GM21723 (cell line): Measurements from ENCODE around the gene ARHGAP15.
"Not testable (repeated sequence)": the region's sequence is repeated elsewhere in the genome, so short reads cannot be mapped to it uniquely, and the experiment has no call there.

Experiments
- ATAC-seq: cut with Tn5 transposase; IDR thresholded peaks from one replicate; pipeline ENCODE4 v1.9.1; 2021; ENCODE audit warnings: mild to moderate bottlenecking, moderate library complexity; ENCODE audit not compliant: unreplicated experiment

Gene ARHGAP15

DNA sequence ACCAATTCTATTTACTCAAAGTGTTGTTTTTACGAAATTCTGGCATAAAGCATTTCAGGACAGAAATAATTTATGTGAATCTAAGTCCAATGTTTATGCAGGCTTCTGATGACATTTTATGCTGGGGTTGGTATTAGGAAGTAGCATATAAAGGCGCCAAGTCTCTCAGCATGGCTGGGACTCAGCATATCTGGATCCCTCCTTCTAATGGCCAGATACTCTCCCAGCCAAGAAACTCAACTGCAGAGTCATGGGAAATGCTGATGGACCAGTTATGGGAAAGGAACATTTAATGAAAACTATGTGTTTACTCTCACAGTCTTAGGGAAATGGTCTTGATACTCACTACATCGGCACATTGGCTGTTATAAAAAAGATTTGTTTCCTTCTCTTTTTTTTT is 392.2 kb downstream of the ARHGAP15 start:
- ATAC-seq, result no peak

DNA sequence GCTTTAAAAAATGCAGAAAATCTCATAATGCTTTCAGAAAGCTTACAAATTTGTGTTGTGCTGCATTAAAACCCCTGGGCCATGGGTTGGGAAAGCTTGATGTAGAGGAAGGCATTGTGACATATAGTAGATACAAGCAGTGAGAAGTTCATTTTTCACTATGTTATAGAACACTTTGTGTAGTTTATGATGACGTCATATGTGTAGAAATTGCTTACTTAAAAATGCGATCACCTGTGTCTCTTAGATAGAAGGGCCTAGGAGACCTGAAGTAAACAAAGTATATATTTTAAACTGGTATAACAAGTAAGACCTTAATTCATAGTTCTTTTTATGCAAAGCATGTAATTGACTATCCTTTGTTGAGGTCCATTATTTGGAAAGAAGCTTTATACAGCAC is 393.5 kb downstream of the ARHGAP15 start:
- ATAC-seq, result no peak

DNA sequence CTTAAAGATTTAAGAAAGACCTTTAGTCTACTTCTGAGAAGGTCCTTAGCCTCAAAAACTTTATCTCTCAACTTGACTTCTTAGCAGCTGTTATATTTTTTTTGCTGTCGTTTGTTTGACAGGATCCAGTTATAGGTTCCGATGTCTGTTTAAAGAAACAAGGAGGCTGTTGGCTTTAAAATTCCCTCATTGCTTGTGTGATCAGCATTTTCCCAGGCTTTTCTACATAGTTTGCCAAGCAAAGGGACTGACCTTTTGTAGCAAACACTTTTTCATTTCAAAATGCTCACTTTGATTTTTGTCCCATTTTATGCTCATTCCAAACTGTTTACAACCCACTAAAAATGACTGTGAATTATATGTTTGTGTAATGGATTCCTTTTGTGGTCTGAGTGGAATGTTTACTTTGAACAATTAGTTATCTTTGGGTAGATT is 394.9 kb downstream of the ARHGAP15 start:
- no peak for ATAC-seq

DNA sequence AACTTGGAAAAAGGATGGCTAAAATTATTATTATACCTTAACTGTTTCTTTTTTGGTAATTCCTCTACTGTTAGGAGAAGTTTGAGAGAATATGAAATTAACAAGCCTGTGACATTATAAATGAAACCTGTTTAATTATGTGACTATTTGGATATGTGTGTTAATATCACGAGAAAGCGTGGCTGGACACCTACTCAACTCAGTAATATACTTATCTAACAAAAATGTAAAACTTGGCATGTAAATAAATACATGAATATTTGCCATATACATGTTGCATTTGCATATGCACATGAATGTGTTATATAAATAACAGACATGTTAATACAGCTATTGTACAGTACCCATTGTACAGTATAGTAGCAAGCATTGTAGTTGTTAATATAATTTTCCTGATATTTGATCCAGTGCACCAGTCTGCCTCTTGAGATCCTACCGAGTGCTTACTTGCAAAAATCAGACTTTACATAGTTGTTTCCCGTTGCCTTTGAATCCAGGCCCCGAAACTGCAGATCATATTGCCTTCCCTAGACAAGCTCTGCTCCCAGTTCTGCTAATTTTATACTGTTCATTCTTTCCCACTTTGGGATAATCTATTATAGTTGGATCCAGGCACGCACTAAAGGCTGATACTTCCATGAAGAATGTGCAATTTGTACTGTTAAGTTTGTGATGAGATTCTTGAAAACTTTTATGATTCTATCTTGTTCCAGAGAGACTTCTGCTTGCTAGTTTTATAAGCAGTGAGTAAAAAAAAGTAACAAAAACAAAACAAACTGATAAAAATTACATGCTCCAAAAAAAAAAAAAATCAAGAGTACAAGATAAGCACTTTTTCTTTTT is 395.6 kb downstream of the ARHGAP15 start:
- ATAC-seq, result no peak

DNA sequence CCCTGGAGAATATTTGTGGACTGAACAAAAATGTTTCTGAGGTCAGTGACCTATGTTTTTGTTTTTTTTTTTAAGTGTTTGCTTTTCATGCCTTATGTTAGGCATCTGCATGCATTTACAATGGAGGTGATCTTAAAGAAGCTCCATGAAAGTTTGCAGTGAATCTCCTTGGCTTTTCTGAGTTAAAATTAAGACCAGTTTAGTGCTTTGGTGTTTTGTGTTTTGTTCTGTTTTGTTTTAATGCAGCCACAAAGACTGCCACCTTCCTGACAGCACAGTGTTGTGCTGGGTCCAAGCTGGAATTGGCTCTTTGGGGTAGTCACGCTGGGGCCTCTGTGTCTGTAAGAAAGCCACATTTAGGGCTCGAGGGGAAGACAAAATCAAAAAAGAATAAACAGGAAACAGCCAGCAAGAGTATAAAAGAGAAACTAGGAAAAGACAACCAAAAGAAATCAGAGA is 396.2 kb downstream of the ARHGAP15 start:
- no peak for ATAC-seq

GRCh38 chr2:143526498-143526897 is 397.3 kb downstream of the ARHGAP15 start:
- no peak for ATAC-seq

GRCh38 chr2:143528021-143528420 is 398.8 kb downstream of the ARHGAP15 start:
- ATAC-seq, result no peak

DNA sequence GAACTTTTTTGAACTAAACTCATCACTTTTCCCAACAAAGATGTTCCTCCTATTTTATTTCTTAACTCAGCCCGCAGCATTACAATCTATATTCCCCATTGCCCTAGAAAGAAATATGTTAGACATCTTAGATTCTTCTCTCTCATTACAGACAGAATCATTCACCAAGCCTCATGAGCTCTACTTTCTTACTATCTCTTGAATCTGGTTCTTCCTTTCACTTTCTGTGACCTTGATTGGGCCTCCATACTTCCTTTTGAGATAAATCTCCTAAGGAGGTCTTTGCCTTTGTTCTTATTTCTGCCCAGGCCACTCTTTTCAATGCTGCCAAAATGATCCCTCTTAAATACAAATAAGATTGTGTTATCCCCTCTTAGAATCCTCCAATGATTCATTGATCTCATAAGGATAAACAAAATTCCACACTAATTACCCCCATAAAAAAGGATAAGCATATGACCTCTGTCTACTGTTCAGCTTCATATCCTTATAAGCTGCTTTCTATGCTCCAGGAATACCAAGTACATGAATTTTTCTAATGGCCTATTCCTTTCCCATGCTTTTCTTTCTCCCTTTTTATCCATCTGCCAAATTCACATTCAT is 400.0 kb downstream of the ARHGAP15 start:
- ATAC-seq, result no peak

DNA sequence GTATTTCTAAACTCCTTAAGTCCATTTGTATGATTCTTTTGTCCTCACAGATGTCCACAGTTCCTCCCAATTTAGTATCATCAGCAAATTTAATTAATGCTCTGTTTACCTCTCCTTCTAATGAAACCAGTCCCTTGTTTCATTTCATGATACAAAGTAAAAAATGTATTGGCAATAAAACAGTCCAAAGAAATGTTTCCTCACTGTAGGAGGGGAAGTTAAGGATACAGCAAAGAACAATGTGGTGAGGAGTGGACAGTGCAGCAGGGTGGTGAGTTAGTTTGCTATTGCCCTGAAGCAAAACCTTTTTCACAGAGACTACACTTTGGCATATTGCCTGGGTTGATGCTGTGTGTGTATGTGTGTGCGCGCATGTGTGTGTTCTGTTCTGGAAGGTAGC is 401.5 kb downstream of the ARHGAP15 start:
- no peak for ATAC-seq

DNA sequence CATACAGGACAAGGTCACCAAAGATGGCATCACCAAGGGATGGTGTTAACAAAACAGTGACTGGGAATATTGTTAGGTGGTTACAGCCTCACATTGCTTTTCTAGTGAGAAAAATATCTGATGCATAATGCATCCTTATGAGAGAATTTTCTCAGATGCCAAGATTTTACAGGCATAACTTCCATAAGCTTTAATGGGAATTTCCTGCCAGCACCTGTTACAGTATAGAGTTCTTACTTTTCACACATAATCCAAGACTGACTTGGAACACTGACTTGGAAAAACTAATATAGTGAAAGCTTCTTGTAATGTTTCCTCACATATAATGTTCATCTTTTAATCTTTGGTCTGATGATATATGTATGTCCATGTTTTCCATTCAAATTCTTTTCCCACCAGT is 402.8 kb downstream of the ARHGAP15 start:
- ATAC-seq, result no peak

GRCh38 chr2:143533846-143534245 is 404.6 kb downstream of the ARHGAP15 start:
- ATAC-seq, result no peak

GRCh38 chr2:143535802-143536201 is 406.6 kb downstream of the ARHGAP15 start:
- ATAC-seq, result no peak

DNA sequence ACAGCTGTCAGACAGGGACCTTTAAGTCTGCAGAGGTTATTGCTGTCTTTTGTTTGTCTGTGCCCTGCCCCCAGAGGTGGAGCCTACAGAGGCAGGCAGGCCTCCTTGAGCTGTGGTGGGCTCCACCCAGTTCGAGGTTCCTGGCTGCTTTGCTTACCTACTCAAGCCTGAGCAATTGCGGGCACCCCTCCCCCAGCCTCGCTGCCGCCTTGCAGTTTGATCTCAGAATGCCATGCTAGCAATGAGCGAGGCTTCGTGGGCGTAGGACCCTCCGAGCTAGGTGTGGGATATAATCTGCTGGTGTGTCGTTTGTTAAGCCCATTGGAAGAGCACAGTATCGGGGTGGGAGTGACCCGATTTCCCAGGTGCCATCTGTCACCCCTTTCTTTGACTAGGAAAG is 412.7 kb downstream of the ARHGAP15 start:
- ATAC-seq, result not testable (repeated sequence)

- ATAC-seq, result no peak
Measured at GRCh38 chr2:143545059-143545948, 416.1 kb downstream of the ARHGAP15 start.

GRCh38 chr2:143545949-143546255 is 416.7 kb downstream of the ARHGAP15 start:
- no peak for ATAC-seq

DNA sequence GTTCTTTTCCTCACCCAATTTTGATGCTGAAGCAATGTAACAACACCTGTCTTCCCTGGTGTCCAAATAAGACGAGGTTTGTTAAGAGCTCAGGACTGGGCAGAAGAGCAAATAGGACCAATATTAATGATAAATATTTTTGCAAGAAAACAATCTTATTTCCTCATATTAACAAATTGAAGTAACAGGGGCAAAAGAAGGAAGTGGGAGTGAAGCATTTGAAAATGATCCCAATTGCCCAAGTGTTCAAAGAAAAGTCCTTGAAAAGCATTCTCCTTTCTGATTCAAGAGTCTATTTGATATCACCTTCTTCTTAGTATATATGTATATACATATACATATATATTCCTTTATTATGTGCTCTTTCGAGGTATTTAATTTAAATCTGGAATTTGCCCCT is 418.8 kb downstream of the ARHGAP15 start:
- no peak for ATAC-seq

GRCh38 chr2:143550500-143550899 is 421.3 kb downstream of the ARHGAP15 start:
- ATAC-seq, result no peak

DNA sequence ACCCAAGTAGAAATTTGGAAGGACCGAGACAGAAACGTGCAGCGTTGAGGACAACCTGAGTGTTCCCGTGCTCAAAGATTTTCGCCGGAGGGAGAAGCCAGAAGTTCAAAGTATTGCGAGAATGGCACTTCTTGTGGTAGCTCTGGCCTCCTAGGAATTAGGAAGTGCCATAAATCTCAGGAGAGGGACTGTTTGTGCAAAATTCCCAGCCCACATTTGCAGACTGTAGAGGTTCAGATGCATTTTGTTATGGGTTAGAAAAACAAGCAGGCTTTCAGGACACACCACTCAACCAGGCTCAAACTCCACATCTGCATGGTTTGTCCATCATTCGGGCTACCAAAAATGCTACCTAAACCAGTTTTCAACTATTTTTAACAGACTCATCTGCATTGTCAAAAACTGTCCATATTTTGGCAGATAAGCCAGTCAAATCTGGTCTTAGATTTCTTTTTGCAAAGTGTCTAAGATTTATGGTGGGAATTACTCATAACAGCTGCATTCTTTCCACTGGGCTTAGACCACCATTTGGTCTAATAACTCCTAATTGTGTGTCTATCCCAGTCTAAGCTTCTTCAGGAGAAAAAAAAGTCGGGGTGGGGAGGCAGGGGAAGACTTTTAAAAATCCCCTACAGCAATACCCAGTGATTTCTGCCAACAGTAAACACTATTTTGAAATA is 422.9 kb downstream of the ARHGAP15 start:
- no peak for ATAC-seq

GRCh38 chr2:143553261-143553660 is 424.0 kb downstream of the ARHGAP15 start:
- peak; percentile 77 for ATAC-seq

- ATAC-seq, result no peak
Measured at GRCh38 chr2:143558665-143559064, 429.4 kb downstream of the ARHGAP15 start.

DNA sequence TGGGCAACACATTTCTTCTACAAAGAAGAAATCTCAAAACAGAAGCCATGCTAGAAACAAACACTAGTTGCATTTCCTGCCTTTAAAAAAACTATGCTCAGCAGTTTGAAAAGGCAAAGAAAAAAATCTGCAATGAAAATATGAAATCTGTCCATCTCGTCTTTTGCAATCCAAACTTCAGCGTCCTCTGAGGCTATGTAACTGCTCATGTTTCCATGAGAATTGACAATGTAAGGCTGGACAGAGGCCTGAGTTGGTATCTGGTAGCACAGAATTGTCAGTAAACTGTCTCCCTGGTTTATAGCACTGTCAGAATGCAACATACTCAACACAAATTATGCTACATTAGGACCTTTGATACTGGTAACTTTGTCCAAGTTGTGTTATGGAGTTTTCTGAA is 429.9 kb downstream of the ARHGAP15 start:
- ATAC-seq, result no peak
